ENCODE data around the gene RPS16.

Gene RPS16

GRCh38 chr19:39448271-39448670 lies 12.5 kb upstream of the RPS16 start:
- TF ChIP-seq YY1 (IDR thresholded peaks at IDR 0.05; ENCODE audit: low read depth), result no peak
- no peak for TF ChIP-seq TAF1 (IDR thresholded peaks at IDR 0.05; ENCODE audit: low read depth)
- TF ChIP-seq EP300 (IDR thresholded peaks at IDR 0.05; ENCODE audit: borderline replicate concordance), result no peak
- no peak for TF ChIP-seq REST (IDR thresholded peaks at IDR 0.05; ENCODE audit: low read depth)
- TF ChIP-seq MAX (IDR thresholded peaks at IDR 0.05), result no peak
- no peak for TF ChIP-seq RAD21 (IDR thresholded peaks at IDR 0.05; ENCODE audit: low read depth)
- TF ChIP-seq ZBTB7A (IDR thresholded peaks at IDR 0.05; ENCODE audit: low read depth), result no peak
- TF ChIP-seq FOXM1 (IDR thresholded peaks at IDR 0.05; ENCODE audit: borderline replicate concordance, low read depth), result no peak
- no peak for TF ChIP-seq NFIC (IDR thresholded peaks at IDR 0.05)
- TF ChIP-seq TCF12 (IDR thresholded peaks at IDR 0.05; ENCODE audit: low read depth), result no peak
- TF ChIP-seq CREB1 (IDR thresholded peaks at IDR 0.05; ENCODE audit: low read depth), result no peak
- no peak for TF ChIP-seq CEBPB (IDR thresholded peaks at IDR 0.05)
- no peak for TF ChIP-seq TEAD4 (IDR thresholded peaks at IDR 0.05)
- TF ChIP-seq, protein P1, sequence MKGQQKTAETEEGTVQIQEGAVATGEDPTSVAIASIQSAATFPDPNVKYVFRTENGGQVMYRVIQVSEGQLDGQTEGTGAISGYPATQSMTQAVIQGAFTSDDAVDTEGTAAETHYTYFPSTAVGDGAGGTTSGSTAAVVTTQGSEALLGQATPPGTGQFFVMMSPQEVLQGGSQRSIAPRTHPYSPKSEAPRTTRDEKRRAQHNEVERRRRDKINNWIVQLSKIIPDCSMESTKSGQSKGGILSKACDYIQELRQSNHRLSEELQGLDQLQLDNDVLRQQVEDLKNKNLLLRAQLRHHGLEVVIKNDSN (IDR thresholded peaks at IDR 0.05), result no peak
- TF ChIP-seq EGR1 (IDR thresholded peaks at IDR 0.05), result no peak

DNA sequence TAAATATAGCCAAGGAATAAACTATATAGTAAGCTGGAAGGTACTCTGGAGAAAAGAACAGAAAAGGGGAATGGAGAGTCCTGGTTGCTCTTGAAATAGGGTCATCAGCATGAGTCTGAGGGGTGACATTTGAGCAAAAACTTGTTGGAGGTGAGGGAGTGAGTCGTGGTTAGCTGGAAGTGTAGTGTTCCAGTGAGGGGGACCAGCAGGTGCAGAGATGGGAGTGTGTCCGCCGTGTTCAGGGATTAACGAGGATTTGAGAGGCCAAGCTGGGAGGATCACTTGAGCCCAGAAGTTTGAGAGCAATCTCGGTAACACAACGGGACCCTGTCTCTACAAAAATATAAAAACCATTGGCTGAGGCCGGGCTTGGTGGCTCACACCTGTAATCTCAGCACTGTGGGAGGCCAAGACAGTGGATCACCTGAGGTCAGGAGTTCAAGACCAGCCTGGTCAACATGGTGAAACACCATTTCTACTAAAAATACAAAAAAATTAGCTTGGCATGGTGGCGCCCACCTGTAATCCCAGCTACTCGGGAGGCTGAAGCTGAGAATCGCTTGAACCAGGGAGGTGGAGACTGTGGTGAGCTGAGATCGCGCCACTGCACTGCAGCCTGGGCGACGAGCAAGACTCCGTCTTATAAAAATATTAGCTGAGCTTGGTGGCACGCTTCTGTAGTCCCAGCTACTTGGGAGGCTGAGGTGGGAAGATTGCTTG lies 10.8 kb upstream of the RPS16 start:
- TF ChIP-seq YY1 (IDR thresholded peaks at IDR 0.05; ENCODE audit: low read depth) (no peak), TAF1 (IDR thresholded peaks at IDR 0.05; ENCODE audit: low read depth) (no peak), CEBPB (IDR thresholded peaks at IDR 0.05) (no peak), CREB1 (IDR thresholded peaks at IDR 0.05; ENCODE audit: low read depth) (no peak), RAD21 (IDR thresholded peaks at IDR 0.05; ENCODE audit: low read depth) (no peak), EP300 (IDR thresholded peaks at IDR 0.05; ENCODE audit: borderline replicate concordance) (no peak), REST (IDR thresholded peaks at IDR 0.05; ENCODE audit: low read depth) (no peak), ZBTB7A (IDR thresholded peaks at IDR 0.05; ENCODE audit: low read depth) (no peak), EGR1 (IDR thresholded peaks at IDR 0.05) (no peak), FOXM1 (IDR thresholded peaks at IDR 0.05; ENCODE audit: borderline replicate concordance, low read depth) (no peak), TCF12 (IDR thresholded peaks at IDR 0.05; ENCODE audit: low read depth) (no peak), TEAD4 (IDR thresholded peaks at IDR 0.05) (no peak), NFIC (IDR thresholded peaks at IDR 0.05) (no peak), MAX (IDR thresholded peaks at IDR 0.05) (no peak)
- TF ChIP-seq, protein P1 (IDR thresholded peaks at IDR 0.05), result no peak

GRCh38 chr19:39445196-39446111 lies 9.7 kb upstream of the RPS16 start, which contains the start of gene SUPT5H:
Gene SUPT5H, plus strand, starts transcription at chr19:39445582. Its CDS starts 309 bp downstream, at chr19:39445891.
- TF ChIP-seq, protein P1 (IDR thresholded peaks at IDR 0.05), result 0 out of 2 replicates have a peak, but pooled peaks have one; percentile 43
- no peak for TF ChIP-seq TEAD4 (IDR thresholded peaks at IDR 0.05)
- TF ChIP-seq YY1 (IDR thresholded peaks at IDR 0.05; ENCODE audit: low read depth), result peak; percentile 98
- peak; percentile 92 for TF ChIP-seq MAX (IDR thresholded peaks at IDR 0.05)
- peak; percentile 86 for TF ChIP-seq TAF1 (IDR thresholded peaks at IDR 0.05; ENCODE audit: low read depth)
- TF ChIP-seq CREB1 (IDR thresholded peaks at IDR 0.05; ENCODE audit: low read depth), result peak; percentile 75
- TF ChIP-seq EGR1 (IDR thresholded peaks at IDR 0.05), result peak; percentile 65
- no peak for TF ChIP-seq REST (IDR thresholded peaks at IDR 0.05; ENCODE audit: low read depth)
- TF ChIP-seq TCF12 (IDR thresholded peaks at IDR 0.05; ENCODE audit: low read depth), result peak; percentile 68; the same call in 1 of the 2 replicates
- TF ChIP-seq ZBTB7A (IDR thresholded peaks at IDR 0.05; ENCODE audit: low read depth), result 0 out of 2 replicates have a peak, but pooled peaks have one; percentile 49
